ENCODE data around the gene ARID1A.

DNA sequence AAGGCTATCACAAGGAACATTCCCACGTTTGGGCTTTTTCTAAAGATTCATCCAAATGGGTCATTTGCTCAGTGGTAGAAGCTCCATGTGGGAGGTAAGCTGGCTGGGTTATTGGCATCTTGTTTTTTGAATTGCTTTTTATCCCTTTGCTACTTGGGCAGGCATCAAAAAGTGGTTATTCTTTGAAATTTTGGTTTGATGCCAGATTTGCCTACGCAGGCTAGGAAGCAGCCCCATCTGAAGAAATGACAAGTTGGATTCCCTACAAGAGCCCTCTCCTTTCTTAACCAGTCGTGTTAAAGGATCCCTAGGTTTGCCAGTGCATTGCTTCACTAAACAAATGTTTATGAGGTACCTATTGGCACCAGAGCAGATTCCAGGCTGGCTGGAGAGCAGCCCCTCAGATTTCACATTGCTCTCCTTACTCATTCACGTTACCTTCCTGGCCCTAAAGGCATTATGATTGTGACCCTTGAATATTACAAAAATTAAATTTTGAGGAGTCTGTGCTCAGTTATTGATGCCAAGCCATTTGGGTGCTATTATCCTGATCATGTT, 38.8 kb downstream of the ARID1A start:
- no peak for TF ChIP-seq MAZ (IDR thresholded peaks at IDR 0.05; ENCODE audit: borderline replicate concordance, low read depth, low read length)
- TF ChIP-seq, protein P1, sequence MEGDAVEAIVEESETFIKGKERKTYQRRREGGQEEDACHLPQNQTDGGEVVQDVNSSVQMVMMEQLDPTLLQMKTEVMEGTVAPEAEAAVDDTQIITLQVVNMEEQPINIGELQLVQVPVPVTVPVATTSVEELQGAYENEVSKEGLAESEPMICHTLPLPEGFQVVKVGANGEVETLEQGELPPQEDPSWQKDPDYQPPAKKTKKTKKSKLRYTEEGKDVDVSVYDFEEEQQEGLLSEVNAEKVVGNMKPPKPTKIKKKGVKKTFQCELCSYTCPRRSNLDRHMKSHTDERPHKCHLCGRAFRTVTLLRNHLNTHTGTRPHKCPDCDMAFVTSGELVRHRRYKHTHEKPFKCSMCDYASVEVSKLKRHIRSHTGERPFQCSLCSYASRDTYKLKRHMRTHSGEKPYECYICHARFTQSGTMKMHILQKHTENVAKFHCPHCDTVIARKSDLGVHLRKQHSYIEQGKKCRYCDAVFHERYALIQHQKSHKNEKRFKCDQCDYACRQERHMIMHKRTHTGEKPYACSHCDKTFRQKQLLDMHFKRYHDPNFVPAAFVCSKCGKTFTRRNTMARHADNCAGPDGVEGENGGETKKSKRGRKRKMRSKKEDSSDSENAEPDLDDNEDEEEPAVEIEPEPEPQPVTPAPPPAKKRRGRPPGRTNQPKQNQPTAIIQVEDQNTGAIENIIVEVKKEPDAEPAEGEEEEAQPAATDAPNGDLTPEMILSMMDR (IDR thresholded peaks at IDR 0.05), result no peak
- TF ChIP-seq POLR2A (IDR thresholded peaks at IDR 0.05; ENCODE audit: low read length), result no peak
- no peak for TF ChIP-seq ZFP36 (IDR thresholded peaks at IDR 0.05; ENCODE audit: borderline replicate concordance, partially characterized antibody)
- TF ChIP-seq CHD2 (IDR thresholded peaks at IDR 0.05; ENCODE audit: low read length, partially characterized antibody), result no peak
- no peak for TF ChIP-seq EP300 (IDR thresholded peaks at IDR 0.05)
- TF ChIP-seq, protein P2, sequence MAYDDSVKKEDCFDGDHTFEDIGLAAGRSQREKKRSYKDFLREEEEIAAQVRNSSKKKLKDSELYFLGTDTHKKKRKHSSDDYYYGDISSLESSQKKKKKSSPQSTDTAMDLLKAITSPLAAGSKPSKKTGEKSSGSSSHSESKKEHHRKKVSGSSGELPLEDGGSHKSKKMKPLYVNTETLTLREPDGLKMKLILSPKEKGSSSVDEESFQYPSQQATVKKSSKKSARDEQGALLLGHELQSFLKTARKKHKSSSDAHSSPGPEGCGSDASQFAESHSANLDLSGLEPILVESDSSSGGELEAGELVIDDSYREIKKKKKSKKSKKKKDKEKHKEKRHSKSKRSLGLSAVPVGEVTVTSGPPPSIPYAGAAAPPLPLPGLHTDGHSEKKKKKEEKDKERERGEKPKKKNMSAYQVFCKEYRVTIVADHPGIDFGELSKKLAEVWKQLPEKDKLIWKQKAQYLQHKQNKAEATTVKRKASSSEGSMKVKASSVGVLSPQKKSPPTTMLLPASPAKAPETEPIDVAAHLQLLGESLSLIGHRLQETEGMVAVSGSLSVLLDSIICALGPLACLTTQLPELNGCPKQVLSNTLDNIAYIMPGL (CRISPR knock-in tag; IDR thresholded peaks at IDR 0.05; ENCODE audit: borderline replicate concordance), result no peak
- no peak for TF ChIP-seq USF2 (IDR thresholded peaks at IDR 0.05)
- no peak for TF ChIP-seq ZNF302 (CRISPR knock-in tag; IDR thresholded peaks at IDR 0.05)
